ENCODE measurements around the gene RAB20.
"Not testable (repeated sequence)": the region's sequence is repeated elsewhere in the genome, so short reads cannot be mapped to it uniquely, and the experiment has no call there.

Gene RAB20

DNA sequence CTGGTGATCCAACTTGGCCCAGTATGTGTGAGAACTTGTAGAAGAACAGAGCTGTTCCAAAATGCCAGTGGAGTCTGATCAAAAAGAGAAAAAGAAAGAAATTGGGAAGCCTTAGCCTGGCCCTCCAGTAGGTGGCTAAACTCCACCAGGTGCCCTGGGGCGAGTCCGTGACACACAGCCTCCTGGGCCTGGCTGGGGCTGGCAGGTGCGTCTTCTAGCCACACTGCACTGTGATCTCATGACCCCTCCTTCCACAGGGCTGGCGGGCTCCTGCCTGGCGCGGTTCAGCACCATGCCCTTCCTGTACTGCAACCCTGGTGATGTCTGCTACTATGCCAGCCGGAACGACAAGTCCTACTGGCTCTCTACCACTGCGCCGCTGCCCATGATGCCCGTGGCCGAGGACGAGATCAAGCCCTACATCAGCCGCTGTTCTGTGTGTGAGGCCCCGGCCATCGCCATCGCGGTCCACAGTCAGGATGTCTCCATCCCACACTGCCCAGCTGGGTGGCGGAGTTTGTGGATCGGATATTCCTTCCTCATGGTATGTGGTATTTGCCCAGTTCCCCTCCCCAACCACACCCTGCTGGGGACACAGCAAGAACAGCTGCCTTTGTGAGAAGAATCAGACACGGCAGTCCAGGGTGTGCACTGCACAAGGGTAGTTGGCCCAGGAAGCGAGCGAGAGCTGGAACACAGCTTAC, 53.7 kb downstream of the RAB20 start:
- no peak for FAIRE-seq

DNA sequence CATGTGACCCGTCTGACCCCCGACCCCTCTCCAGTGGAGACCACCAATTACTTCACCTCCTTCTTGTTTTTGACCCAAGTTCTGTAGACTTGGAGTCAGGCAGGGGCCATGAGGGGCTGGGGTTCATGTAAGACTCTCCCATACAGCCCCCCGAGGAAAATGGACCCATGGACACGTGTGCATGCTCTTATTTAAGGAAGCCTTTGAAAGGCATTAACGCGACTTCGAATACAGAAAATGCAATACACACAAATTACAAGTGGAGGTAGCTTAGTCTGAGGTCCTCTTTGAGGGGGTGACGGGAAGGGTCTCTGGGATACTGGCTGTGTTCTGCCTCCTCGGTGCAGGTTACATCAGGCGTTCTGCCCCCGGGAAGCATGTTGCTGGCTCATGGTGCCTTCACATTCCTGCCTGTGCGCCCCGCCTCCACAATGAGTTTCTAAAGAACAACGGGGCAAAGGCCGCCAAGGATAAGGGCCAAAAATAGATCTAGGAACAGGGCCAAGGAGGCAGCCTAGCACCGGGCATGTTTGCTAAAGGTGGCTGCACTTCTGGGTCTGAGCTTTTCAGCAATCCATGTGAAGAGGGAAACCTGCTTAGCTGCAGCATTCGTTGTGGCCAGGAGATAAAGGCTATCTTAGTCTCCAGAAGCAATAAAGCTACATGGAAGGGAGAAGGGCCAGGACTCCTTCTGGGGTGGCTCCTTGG, 54.5 kb downstream of the RAB20 start:
- no peak for FAIRE-seq

DNA sequence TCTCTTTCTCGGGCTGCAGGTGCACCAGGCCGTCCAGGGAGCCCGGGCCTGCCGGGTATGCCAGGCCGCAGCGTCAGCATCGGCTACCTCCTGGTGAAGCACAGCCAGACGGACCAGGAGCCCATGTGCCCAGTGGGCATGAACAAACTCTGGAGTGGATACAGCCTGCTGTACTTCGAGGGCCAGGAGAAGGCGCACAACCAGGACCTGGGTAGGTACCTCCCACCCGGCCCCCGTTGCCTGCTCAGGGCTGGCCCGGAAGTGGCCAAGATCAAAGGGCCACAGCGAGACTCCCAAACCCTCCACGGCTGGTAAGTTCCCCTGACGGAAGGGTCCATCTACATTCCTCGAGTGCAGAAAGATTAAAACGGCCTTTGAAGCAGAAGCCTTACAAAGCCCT, 55.1 kb downstream of the RAB20 start:
- no peak for FAIRE-seq

DNA sequence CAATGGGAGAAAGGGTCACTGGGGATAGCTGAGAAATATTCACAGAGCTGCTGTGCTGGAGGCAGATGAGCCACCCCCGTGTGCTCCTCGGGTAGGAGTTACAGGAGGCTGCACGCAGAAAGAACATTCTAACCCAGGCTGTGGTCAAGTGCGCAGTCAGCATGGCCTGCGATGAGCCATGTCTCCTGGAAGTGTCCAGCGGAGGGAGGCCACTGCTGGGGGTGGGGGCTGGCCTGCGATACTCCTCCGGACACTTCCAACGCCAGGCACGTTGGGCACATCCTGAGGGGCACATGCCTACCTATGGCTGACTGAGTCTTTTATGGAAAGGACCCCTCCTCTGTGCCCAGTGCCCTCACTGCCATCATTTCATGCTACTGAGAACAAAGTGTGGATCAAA, 55.9 kb downstream of the RAB20 start:
- no peak for FAIRE-seq

DNA sequence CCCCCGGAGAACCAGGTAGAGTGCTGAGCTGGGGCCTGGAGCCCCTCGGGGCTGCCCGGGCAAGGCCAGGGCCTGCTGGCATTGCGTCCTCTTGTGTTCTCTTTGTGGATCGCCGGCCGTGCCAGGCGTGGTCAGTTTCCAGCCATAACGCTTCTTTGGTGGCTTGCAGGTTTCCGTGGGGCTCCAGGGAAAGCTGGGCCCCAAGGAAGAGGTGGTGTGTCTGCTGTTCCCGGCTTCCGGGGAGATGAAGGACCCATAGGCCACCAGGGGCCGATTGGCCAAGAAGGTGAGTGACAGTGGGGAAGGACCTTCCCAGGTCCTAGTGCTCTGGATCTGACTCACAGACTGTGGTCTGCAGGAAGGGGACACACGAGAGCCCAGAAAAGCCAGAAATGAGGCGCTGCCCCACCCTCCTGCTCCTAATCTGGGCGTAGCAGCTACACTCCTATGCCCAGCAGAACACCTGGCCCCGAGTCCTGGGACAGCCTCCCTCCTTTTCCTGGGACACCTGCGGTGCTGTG, 57.5 kb downstream of the RAB20 start:
- FAIRE-seq: no peak

DNA sequence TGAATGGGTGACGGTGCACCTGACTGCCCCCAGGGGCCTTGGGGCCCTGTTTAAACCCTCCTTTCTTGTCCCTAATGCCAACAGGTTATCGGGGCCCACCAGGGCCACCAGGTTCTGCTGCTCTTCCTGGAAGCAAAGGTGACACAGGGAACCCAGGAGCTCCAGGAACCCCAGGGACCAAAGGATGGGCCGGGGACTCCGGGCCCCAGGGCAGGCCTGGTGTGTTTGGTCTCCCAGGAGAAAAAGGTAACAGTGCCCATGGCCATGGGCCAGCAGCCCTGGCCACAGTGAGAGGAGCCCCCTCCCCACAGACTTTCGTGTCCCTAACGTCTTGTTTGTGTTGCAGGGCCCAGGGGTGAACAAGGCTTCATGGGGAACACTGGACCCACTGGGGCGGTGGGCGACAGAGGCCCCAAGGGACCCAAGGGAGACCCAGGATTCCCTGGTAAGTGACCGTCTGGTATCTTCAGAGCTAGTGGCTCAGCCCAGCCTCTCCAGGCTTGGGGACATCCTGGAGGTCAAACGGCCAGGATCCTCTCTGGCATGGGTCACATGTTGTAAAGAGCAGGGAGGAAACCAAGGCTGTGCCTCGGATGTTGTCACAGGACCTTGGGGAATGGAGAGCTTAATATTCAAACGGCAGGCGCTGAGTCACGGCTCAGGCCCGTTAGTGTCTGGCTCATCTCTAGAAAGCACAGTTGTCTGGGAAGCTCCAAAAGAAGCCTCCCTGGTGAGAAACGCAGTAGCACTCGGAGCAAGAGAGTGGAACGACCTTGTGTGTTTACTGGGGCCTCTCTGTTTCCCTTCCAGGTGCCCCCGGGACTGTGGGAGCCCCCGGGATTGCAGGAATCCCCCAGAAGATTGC, 58.3 kb downstream of the RAB20 start:
- FAIRE-seq: no peak

DNA sequence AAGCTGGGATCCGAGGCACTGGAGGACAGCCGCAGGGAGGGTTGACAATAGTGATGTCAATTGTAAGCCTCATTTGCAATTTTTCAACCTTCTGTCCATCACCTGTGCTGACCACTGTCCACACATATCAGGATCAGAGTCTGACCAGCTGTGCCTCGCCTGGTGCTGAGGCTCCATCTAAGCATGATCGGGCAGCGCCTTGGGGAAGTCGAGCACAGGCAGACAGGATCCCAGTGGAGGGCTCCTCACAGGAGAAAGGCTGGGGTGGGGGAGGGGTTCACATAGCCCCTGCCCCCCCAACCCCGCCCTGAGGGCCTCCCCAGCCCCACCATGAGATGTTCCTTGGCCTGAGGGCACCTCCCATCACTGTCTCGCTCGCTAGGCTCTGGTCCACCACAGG, 60.3 kb downstream of the RAB20 start:
- FAIRE-seq: no peak

DNA sequence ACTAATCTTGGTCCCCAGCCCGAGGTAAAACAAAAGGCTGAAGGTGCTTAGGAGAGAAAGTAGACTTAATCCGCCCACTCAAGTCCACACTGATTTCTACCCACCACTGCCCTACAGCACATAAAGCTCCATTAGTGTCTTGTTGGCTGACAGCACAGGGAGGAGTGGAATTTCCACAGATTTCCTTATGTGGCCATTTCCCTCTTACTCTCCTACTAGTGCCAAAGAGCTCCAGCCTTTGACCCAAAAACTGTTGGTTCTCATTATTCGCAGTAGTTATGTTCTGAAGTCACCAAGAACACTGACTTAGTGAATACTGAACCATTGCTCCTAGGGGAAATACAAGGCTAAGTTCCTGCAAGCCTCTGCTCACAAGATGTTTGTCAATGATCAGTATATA, 61.2 kb downstream of the RAB20 start:
- no peak for FAIRE-seq

DNA sequence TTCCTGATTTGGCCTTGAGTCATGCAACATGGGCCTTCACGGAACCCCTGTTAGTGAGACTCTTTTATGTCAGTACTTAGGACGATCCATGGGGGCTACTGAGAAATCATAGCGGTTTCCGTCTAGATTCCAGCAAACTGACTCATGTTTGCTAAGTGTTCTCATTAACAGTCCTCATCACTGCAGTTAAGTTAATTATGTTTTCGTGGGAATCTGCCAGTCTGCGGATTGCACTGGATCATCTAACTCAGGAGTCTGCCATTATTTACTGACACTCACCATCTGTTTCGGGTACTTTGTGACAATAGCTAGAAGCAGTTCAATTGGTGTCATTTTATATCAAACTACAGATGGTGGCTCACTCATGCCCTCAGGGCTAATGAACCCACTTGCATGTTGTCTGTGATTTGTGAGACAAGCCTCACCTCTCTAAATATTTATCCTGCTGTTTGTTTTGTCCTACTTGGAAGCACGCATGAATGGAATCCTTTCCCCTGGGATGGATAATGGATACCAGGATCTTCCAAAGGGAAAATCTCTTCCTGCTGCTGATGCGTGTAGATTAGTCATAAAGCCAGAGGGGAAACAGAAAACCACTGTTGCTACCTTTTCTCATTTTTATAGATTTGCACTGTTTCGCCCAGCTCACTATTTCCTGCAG, 61.8 kb downstream of the RAB20 start:
- FAIRE-seq: no peak

DNA sequence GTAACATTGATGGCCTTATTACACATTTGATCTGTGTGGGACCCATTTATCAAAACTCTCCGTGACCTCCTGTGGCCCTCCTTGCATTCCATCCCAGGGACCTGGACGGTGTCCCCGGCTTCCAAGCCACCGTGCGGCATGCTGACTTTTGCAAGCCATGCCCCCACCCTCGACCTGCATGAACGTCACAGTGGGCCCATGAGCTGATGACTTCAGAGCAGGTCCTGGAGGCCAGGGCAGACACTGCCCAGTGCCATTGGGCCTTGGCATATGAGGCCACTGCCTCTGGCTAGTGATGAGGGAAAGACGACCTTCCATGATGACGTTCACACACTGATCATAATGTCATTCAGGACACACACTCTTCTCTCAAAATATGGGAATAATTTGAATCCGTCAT, 62.8 kb downstream of the RAB20 start:
- no peak for FAIRE-seq

DNA sequence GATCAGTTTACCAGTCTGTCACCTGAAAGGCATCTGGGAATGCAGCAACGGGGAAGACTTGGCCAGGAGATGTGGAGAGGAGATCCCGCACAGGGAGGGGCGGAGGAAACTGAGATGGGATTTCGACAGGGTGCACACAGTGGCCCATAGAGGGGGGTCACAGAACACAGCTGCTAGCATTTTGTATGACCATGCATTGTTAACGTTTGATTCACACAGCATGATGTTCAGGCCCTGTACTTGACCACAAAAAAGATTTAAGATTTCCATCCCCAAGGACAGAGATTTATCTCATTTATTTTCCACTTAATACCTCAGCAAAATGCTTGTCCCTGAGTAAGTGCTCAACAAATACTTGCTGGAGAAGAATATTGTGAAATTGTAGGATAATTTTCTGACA, 63.2 kb downstream of the RAB20 start:
- FAIRE-seq: no peak

DNA sequence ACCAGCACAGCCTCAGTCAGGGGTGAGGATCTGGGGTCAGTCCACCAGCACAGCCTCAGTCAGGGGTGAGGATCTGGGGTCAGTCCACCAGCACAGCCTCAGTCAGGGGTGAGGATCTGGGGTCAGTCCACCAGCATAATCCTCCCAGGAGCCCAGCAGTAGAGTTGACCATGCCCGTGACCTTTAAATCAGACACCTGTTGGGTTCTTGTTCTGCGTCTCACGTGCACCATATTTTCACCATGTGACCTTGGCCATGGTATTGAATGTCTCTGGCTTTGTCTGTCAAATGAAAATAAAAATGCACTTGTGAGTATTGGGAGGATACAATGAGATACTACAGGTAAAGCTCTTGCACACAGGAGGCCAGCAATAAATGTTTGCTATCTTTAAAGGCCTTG, 63.6 kb downstream of the RAB20 start:
- not testable (repeated sequence) for FAIRE-seq

DNA sequence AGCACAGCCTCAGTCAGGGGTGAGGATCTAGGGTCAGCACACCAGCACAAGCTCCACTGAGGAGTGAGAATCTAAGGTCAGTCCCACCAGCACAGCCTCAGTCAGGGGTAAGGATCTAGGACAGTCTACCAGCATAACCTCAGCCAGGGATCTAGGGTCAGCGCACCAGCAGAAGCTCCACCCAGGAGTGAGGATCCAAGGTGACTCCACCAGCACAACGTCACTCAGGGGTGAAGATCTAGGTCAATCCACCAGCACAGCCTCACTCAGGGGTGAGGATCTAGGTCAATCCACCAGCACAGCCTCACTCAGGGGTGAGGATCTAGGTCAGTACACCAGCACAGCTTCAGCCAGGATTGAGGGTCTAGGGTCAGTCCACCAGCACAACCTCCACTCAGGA, 64.5 kb downstream of the RAB20 start:
- FAIRE-seq: no peak

DNA sequence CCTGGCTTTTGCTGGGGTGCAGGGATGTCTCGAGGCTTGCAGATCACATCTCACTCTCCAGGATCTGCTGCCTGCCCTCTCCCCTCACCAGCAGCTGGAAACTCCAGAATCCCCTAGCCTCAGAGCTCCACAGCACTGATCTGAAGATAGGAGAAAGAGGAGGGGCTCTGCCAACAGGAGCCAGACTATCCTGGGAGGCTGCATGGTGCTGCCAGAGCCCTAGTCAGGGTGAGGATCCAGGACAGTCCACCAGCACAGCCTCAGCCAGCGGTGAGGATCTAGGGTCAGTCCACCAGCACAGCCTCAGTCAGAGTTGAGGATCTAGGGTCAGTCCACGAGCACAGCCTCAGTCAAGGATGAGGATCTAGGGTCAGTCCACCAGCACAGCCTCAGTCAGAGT, 65.2 kb downstream of the RAB20 start:
- no peak for FAIRE-seq

DNA sequence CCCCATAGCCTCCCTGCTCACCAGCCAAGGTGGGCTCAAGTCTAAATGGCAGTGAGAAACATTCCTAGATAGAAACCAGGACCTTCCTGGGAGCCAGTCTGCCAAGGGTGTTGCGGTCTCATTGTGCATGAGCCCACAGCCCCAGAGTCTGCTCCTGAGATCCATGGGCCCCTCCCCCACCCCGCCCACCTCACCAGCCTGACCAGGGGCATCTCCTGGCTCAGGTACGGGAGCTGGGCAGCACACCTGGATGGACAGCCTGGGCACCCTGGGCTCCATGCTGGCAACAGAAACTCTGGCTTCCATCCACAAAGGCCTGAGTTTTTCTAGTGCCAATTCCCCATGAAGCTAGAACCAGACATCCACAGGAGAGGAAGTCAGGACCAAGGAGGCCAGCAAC, 65.6 kb downstream of the RAB20 start:
- FAIRE-seq: no peak

DNA sequence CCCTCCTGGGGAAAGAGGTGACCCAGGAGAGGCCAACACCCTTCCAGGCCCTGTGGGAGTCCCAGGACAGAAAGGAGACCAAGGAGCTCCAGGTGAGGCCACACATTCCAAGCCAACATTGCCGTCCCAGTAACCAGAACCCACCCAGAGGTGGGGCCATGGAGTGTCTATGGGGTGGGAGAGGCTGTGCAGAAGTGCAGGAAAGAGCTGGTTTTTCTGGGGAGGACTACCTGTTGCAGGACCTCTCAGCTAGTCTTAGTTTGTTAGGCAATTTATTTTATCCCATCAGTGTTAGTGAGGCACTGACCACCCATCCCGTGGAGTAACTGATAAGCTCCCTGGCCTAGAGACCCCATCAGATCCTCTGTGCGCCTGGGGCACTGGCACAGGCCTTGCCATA, 66.1 kb downstream of the RAB20 start:
- FAIRE-seq: no peak

DNA sequence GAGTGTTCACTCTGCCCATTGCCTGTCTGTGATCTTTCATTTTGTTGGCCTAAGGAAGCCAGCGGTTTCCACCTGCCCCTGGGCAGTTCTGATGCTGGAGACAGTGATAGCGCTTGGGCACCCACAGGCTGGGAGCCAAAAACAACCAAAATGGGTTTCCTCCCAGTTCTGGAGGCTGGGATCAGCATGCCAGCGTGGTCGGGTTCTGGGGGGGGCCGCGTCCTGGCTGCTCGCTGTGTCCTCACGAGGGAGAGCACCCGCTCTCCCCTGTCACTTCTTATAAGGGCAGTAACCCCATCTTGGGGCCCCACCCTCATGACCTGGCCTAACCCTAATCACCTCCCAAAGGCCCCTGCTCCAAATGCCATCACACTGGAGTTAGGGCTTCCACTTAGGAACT, 67.9 kb downstream of the RAB20 start:
- no peak for FAIRE-seq

DNA sequence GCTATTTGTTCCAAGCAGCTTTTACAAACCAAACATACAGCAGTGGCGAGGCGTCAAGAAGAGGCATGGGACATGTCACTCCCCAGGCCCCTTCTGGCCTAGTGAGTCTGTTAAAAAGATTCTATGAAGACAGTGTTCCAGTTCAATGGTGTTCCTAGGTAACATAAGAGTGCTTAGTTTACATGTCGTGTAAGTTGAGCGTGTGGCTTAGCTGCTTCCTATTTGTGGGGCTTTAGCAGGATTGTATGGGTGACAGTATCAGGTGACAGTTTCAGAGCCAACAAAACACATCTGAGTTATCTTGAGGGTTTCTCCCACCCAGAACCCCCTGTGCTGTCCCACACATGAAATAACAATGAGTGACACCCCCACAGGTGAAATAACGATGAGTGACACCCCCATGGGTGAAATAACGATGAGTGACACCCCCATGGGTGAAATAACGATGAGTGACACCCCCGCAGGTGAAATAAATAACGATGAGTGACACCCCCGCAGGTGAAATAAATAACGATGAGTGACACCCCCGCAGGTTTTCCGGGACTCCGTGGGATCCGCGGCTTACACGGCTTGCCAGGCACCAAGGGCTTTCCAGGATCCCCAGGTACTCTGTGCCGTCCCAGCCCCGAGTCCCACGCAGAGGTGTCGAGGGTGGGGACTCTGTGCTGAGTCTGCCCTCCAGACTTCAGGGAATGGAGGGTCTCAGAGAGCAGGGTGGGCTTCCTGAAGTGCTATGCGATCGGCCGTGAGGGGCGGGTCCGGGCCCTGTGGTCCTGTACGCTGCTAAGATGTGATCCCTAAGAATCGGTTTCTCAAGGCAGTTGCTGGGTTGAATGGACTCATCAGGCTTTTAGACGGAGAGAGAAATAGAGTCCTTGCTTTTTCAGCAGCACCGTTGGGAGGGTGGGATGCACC, 68.6 kb downstream of the RAB20 start:
- no peak for FAIRE-seq

DNA sequence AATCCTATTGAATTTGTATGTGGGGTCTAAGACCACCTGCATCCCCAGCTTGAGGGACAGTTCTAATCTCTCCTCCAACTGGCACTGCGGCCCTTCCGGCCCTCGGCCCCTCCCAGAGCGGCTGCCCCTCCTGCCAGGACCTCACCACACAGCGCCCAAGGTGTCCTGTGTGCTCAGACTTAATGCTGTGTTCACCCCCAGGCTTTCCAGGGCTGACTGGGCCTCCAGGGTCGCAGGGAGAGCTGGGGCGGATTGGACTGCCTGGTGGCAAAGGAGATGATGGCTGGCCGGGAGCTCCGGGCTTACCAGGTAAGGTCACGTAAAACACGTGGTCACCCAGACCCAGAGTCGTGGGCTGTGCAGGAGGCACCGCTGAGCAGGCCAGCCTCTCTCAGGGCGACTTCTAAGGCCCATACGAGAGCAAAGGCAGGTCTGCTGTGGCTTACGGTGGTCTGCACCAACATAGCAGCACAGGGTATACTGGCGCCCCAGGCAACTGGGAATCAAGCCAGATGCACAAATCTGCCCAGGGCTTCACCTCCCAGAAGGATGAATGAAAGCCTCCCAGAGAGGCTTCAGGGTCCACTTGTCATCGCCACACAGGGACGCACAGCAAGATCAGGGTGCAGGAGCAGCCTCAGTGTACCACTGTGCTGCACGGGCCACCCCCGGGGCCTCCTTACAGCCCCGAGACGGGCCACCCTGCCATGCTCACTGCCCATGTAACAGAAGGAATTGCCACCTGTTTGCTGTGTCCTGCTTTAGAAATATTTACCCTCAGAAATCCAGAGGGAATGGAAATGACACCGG, 69.4 kb downstream of the RAB20 start:
- no peak for FAIRE-seq

DNA sequence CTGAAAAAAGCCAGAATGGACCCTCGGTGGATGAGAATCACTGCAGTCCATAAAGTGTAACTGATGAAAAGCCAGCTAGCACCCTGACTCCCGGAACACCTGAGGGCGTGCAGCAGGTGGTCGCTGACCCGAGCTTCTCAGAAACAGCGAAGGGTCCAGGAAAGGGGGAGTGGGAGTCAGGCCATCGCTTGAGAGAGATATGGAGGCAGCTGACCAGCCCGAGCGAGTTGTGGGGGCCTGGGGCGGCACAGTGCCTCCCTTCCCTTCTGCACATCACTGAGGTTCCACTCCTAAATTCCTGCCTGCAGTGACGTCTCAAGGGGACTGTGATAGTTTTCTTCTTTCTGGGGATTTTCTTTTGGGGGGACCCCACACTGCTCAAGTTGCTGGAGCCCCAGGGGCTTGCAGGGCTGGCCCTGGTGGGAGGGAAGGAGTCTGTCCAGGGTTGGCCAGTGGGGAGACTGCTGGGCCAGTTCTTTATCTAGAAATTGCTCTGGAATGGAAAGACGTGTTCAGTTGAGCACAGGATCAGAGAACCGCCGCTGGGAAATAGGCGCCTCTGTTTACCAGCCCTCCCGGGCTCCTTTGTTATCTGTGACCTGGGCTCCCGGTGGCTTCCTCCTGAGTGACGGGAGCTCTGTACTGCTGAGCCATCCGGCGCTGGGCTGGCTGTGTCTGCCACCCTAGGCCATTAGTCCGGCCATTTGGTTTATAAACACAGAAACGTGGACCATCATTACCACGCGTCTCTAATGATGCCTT, 71.3 kb downstream of the RAB20 start:
- no peak for FAIRE-seq
